HEK293T (cell line): Measurements from ENCODE around the gene POGLUT3.

Experiments
- ELF4 ChIP-seq: fragments of 450-650 bp; IDR thresholded peaks from 2 replicates; pipeline ENCODE4 v1.6.1; 2017; ENCODE audit warnings: antibody characterized with exemption
- FOXK2 ChIP-seq: fragments of 450-650 bp; IDR thresholded peaks from 2 replicates; pipeline ENCODE4 v1.6.1; 2016; ENCODE audit warnings: mild to moderate bottlenecking
- L3MBTL2 ChIP-seq: fragments of 450-650 bp; conservative IDR thresholded peaks from 2 replicates; pipeline ENCODE4 v1.6.1; 2016; ENCODE audit warnings: mild to moderate bottlenecking
- LEF1 ChIP-seq: fragments of 450-650 bp; IDR thresholded peaks from 2 replicates; pipeline ENCODE4 v1.6.1; 2017; ENCODE audit warnings: mild to moderate bottlenecking, borderline replicate concordance
- ZNF384 ChIP-seq: fragments of 450-650 bp; IDR thresholded peaks from 2 replicates; pipeline ENCODE4 v1.6.1; 2016

GRCh38 chr11:108486828-108487227, 11.4 kb downstream of the POGLUT3 start:
- TF ChIP-seq ELF4, result no peak
- no peak for TF ChIP-seq ZNF384
- TF ChIP-seq FOXK2, result no peak
- no peak for TF ChIP-seq L3MBTL2
- TF ChIP-seq LEF1, result no peak
